A549 (cell line): ENCODE results near the gene DPYSL4. TPM values are rescaled to one million over a fixed set of nuclear protein-coding genes. Genes with fewer than 3 reads are reported as not detected.

ENCODE experiments used
- ATAC-seq, 2 experiments: fragments of 200-7000 bp in 1 of 2; fragments of >200 bp in 1 of 2; cut with Nextera tagmentation in 1 of 2; cut with Tn5 transposase in 1 of 2; 3 replicates each; pipeline versions ENCODE4 v1.8.0 to v1.9.1; 2018 to 2020; ENCODE audit warnings: mild to moderate bottlenecking in 1 of 2, moderate library complexity in 1 of 2
- CTCF ChIA-PET: fragments of 300-600 bp; sonication (Branson Sonifier 250); formaldehyde crosslinking; extraction: SDS; loops from one replicate; lab custom pipeline; 2021; ENCODE audit warnings: antibody characterized with exemption, inconsistent platforms; lab: Yijun Ruan, JAX
- POLR2A ChIA-PET: fragments of 350-600 bp; formaldehyde crosslinking; extraction: SDS; loops from one replicate; lab custom pipeline; 2021; ENCODE audit warnings: antibody characterized with exemption, inconsistent platforms; lab: Yijun Ruan, JAX
- DNase-seq, 2 experiments: peaks; one replicate each; pipeline versions ENCODE4 v3.0.0 to v3.0.0-alpha.2; 2011 to 2016; ENCODE audit warnings: low read depth in 1 of 2, low spot score in 1 of 2
- FAIRE-seq: peaks from 2 replicates; lab custom pipeline; 2011; peaks lifted over from hg19 to GRCh38; lab: Jason Lieb, UNC
- H3K27ac ChIP-seq, 2 experiments: fragments of >200 bp; sonication (Bioruptor Twin); formaldehyde crosslinking; 3 replicates each; pipeline ENCODE4 v1.5.1; 2016 to 2017
- H3K4me1 ChIP-seq: fragments of >200 bp; sonication (Bioruptor Twin); formaldehyde crosslinking; 3 replicates; pipeline ENCODE4 v1.6.1; 2016
- H3K4me2 ChIP-seq: fragments of >200 bp; sonication (Bioruptor Twin); formaldehyde crosslinking; 3 replicates; pipeline ENCODE4 v1.6.1; 2016
- H3K4me3 ChIP-seq: fragments of >200 bp; sonication (Bioruptor Twin); formaldehyde crosslinking; 3 replicates; pipeline ENCODE4 v1.5.1; 2016
- H3K9me3 ChIP-seq: fragments of >200 bp; sonication (Bioruptor Twin); formaldehyde crosslinking; 3 replicates; pipeline ENCODE4 v1.6.1; 2016
- BHLHE40 ChIP-seq: IDR thresholded peaks from 2 replicates; pipeline ENCODE4 v1.6.1; 2012; ENCODE audit warnings: low read depth, low read length, inconsistent platforms
- CBX8 ChIP-seq: fragments of 200-600 bp; sonication (generic); IDR thresholded peaks from 2 replicates; pipeline ENCODE4 v1.6.1; 2016
- CEBPB ChIP-seq, 2 experiments: fragments of >200 bp in 1 of 2; sonication (Bioruptor Twin) in 1 of 2; formaldehyde crosslinking in 1 of 2; IDR thresholded peaks; 2 replicates each; pipeline ENCODE4 v1.6.1; 2012 to 2016
- CHD4 ChIP-seq: fragments of 200-600 bp; sonication (generic); IDR thresholded peaks from 2 replicates; pipeline ENCODE4 v1.6.1; 2016; ENCODE audit warnings: antibody characterized with exemption, mild to moderate bottlenecking, borderline replicate concordance
- EHMT2 ChIP-seq: fragments of 200-600 bp; sonication (generic); IDR thresholded peaks from 2 replicates; pipeline ENCODE4 v1.6.1; 2016; ENCODE audit warnings: antibody characterized with exemption, low read depth, mild to moderate bottlenecking, moderate library complexity
- ELK1 ChIP-seq: fragments of 150-350 bp; IDR thresholded peaks from 2 replicates; pipeline ENCODE4 v1.6.1; 2014; ENCODE audit warnings: low read depth, mild to moderate bottlenecking, low read length
- EP300 ChIP-seq, 2 experiments: fragments of >200 bp; sonication (Bioruptor Twin); formaldehyde crosslinking; IDR thresholded peaks; 2 replicates in 1 of 2; 3 replicates in 1 of 2; pipeline ENCODE4 v1.6.1; 2016 to 2017
- FOSB ChIP-seq: fragments of 250-450 bp; sonication (Bioruptor Pico); IDR thresholded peaks from 2 replicates; pipeline ENCODE4 v1.5.0; 2020; ENCODE audit warnings: mild to moderate bottlenecking, moderate library complexity
- FOSL2 ChIP-seq, 2 experiments: fragments of 450-650 bp in 1 of 2; fragments of >200 bp in 1 of 2; sonication (Bioruptor Twin) in 1 of 2; formaldehyde crosslinking; IDR thresholded peaks; 2 replicates each; pipeline versions ENCODE4 v1.5.0 to v1.6.1; 2016 to 2020; ENCODE audit warnings: mild to moderate bottlenecking in 1 of 2, moderate library complexity in 1 of 2
- HDAC2 ChIP-seq: fragments of 200-600 bp; sonication (generic); IDR thresholded peaks from 2 replicates; pipeline ENCODE4 v1.6.1; 2016
- HOXB13 ChIP-seq: fragments of 250-450 bp; sonication (Bioruptor Pico); IDR thresholded peaks from 2 replicates; pipeline ENCODE4 v1.5.0; 2020; ENCODE audit warnings: low read depth, mild to moderate bottlenecking, moderate library complexity
- HOXB5 ChIP-seq: fragments of 250-450 bp; sonication (Bioruptor Pico); IDR thresholded peaks from 2 replicates; pipeline ENCODE4 v1.5.0; 2020; ENCODE audit warnings: mild to moderate bottlenecking, moderate library complexity
- JUN ChIP-seq, 2 experiments: fragments of >200 bp; sonication (Bioruptor Twin); formaldehyde crosslinking; IDR thresholded peaks; 2 replicates in 1 of 2; 3 replicates in 1 of 2; pipeline ENCODE4 v1.6.1; 2016 to 2017
- JUNB ChIP-seq: fragments of >200 bp; sonication (Bioruptor Twin); formaldehyde crosslinking; IDR thresholded peaks from 2 replicates; pipeline ENCODE4 v1.6.1; 2016
- MYC ChIP-seq: IDR thresholded peaks from 2 replicates; pipeline ENCODE4 v1.6.1; 2012; ENCODE audit warnings: mild to moderate bottlenecking, inconsistent platforms, low read length, improper control_type of control experiment, borderline replicate concordance
- PHF8 ChIP-seq: fragments of 200-600 bp; sonication (generic); IDR thresholded peaks from 2 replicates; pipeline ENCODE4 v1.6.1; 2016; ENCODE audit warnings: low read depth, mild to moderate bottlenecking, antibody characterized with exemption, moderate library complexity, borderline replicate concordance
- POLR2A ChIP-seq: IDR thresholded peaks from 2 replicates; pipeline ENCODE4 v1.6.1; 2012; ENCODE audit warnings: mild to moderate bottlenecking, low read length
- RAD21 ChIP-seq, 2 experiments: fragments of >200 bp in 1 of 2; sonication (Bioruptor Twin) in 1 of 2; formaldehyde crosslinking in 1 of 2; IDR thresholded peaks in 1 of 2; conservative IDR thresholded peaks in 1 of 2; 2 replicates in 1 of 2; 3 replicates in 1 of 2; pipeline ENCODE4 v1.6.1; 2012 to 2018; ENCODE audit warnings: inconsistent platforms in 1 of 2
- RARB ChIP-seq: fragments of 250-450 bp; sonication (Bioruptor Pico); IDR thresholded peaks from 2 replicates; pipeline ENCODE4 v1.8.0; 2021; ENCODE audit warnings: mild to moderate bottlenecking, moderate library complexity
- REST ChIP-seq: fragments of 200-600 bp; sonication (generic); IDR thresholded peaks from 2 replicates; pipeline ENCODE4 v1.6.1; 2016; ENCODE audit warnings: antibody characterized with exemption, mild to moderate bottlenecking, moderate library complexity
- SMC3 ChIP-seq: fragments of >200 bp; sonication (Bioruptor Twin); formaldehyde crosslinking; IDR thresholded peaks from 3 replicates; pipeline ENCODE4 v1.6.1; 2018; ENCODE audit warnings: inconsistent platforms
- TP53 ChIP-seq: fragments of 250-450 bp; sonication (Bioruptor Pico); IDR thresholded peaks from 2 replicates; pipeline ENCODE4 v1.5.0; 2021; ENCODE audit warnings: mild to moderate bottlenecking, moderate library complexity
- ZC3H11A ChIP-seq: fragments of 450-650 bp; IDR thresholded peaks from 2 replicates; pipeline ENCODE4 v1.6.1; 2014; ENCODE audit warnings: antibody characterized with exemption, mild to moderate bottlenecking
- ZNF302 ChIP-seq: fragments of 250-450 bp; sonication (Bioruptor Pico); IDR thresholded peaks from 2 replicates; pipeline ENCODE4 v1.9.0; 2021; ENCODE audit warnings: inconsistent platforms, mild to moderate bottlenecking, moderate library complexity
- WGBS: methylation state at CpG from one replicate; pipeline ENCODE4 v1.1.6; 2017; ENCODE audit errors: missing lambda C conversion rate; 5-methylcytosine and 5-hydroxymethylcytosine counted together
- polyA plus RNA-seq, 4 experiments: library from polyadenylated mRNA; depleted of rRNA in 3 of 4; stranded (reverse); fragments of >200 nt; fragmentation: RNase III in 1 of 4; extraction: RNeasy Plus Mini Kit Qiagen cat#74134 plus additional on column Dnase treatment in 1 of 4; gene quantifications; 2 replicates in 3 of 4; 3 replicates in 1 of 4; pipeline ENCODE4 v1.2.3, GENCODE V29; 2011 to 2017
- TF ChIP-seq, protein P1 (sequence below): IDR thresholded peaks from 2 replicates; pipeline ENCODE4 v1.6.1; 2012
- TF ChIP-seq, protein P2 (sequence below): fragments of >200 bp; sonication (Bioruptor Twin); formaldehyde crosslinking; IDR thresholded peaks from 3 replicates; pipeline ENCODE4 v1.6.1; 2016

The DPYSL4 gene
- polyA plus RNA-seq, 2 of the 4 experiments (the other 2 are of a cell fraction) = 2.9 to 14.1 TPM

DNA sequence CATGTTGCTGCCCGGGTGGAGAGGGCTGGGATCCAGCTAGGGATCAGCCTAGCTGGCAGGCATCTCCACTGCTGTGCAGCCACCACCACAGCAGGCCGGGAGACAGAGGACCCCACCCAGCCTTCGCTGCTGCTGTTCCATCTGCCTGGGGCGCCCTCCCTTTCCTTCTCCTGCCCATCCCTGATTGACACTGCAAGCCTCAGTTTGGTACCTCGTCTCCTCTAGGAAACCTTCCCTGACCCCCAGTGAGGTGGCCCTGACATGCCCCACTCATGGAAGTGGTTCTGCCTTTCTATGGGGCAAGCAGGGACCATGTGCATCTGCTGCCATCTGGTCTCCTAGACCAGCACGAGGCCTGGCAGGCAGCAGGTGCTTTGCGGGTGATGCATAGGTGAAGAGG lies 30.4 kb upstream of the DPYSL4 start:
- ATAC-seq = no peak
- Histone ChIP-seq H3K4me1 (no peaks in the 10 kb centered on the region), H3K4me2 (no peak overlapping the region), H3K4me3 (no peak overlapping the region), H3K27ac (no peak overlapping the region)
- WGBS = 89% methylated on average over 7 of the region's 7 CpGs
- POLR2A ChIA-PET = no interaction called here
- TF ChIP-seq CHD4 (no peak), HOXB13 (CRISPR knock-in tag) (no peak), SMC3 (no peak), EHMT2 (no peak), EP300 (IDR thresholded peaks at IDR 0.05) (no peak), ZC3H11A (no peak), REST (no peak), CBX8 (no peak), MYC (no peak), HOXB5 (CRISPR knock-in tag) (no peak), JUN (IDR thresholded peaks at IDR 0.05) (no peak), ELK1 (no peak), BHLHE40 (no peak), TP53 (no peak), JUNB (no peak), ZNF302 (no peak), POLR2A (no peak), HDAC2 (no peak)
- TF ChIP-seq, protein P1, sequence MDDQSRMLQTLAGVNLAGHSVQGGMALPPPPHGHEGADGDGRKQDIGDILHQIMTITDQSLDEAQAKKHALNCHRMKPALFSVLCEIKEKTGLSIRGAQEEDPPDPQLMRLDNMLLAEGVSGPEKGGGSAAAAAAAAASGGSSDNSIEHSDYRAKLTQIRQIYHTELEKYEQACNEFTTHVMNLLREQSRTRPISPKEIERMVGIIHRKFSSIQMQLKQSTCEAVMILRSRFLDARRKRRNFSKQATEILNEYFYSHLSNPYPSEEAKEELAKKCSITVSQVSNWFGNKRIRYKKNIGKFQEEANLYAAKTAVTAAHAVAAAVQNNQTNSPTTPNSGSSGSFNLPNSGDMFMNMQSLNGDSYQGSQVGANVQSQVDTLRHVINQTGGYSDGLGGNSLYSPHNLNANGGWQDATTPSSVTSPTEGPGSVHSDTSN = no peak
- TF ChIP-seq, protein P2, sequence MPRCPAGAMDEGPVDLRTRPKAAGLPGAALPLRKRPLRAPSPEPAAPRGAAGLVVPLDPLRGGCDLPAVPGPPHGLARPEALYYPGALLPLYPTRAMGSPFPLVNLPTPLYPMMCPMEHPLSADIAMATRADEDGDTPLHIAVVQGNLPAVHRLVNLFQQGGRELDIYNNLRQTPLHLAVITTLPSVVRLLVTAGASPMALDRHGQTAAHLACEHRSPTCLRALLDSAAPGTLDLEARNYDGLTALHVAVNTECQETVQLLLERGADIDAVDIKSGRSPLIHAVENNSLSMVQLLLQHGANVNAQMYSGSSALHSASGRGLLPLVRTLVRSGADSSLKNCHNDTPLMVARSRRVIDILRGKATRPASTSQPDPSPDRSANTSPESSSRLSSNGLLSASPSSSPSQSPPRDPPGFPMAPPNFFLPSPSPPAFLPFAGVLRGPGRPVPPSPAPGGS = no peak
- TF ChIP-seq, all 56 proteins: peak for 0
- no peak for FAIRE-seq
- DNase-seq = no peak
- no peaks in the 10 kb centered on the region for H3K9me3 ChIP-seq
- CTCF ChIA-PET = interaction anchor here (1.4 to 1.8 kb wide), 2 partner anchors 10 to 11 kb away, joined by 4 to 5 read pairs; no protein-coding TSS in a partner anchor

DNA sequence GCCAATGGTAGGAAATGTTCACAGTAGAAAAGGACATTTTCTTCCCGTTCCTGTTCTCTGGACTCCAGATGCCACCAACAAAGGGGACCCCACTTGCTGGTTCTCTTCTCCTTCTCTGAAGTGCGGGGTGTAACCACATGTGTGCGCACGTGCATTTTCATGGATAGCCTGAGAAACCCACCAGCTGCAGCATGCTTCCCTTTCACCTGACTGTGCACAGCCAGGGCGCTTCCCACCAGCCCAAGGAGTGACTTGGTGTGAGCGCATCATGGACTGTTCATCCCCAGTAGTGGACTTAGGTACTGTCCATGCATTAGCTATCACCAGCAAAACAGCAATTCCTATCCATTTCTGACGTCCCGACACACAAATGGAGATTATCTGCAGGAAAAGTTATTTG lies 29.6 kb upstream of the DPYSL4 start:
- 83% methylated on average over 8 of the region's 8 CpGs for WGBS
- CTCF ChIA-PET = interaction anchor here (1.8 kb wide), 1 partner anchor 12 kb away, joined by 4 read pairs; no protein-coding TSS in a partner anchor
- ATAC-seq = peak; percentile 21 to 23; a peak in 4 of 6 replicates
- POLR2A ChIA-PET = interaction anchor here (0.7 kb wide), 1 partner anchor 219 kb away, joined by 3 read pairs; no protein-coding TSS in a partner anchor
- no peak for TF ChIP-seq REST
- no peak for TF ChIP-seq FOSL2 (IDR thresholded peaks at IDR 0.05)
- TF ChIP-seq FOSL2 (CRISPR knock-in tag; IDR thresholded peaks at IDR 0.05) = no peak
- TF ChIP-seq CHD4 = no peak
- TF ChIP-seq RAD21 (conservative IDR thresholded peaks at IDR 0.05 in 1 of 2, IDR thresholded peaks at IDR 0.05 in 1 of 2) = no peak
- TF ChIP-seq, protein P1 = no peak
- TF ChIP-seq CBX8 = no peak
- TF ChIP-seq HOXB5 (CRISPR knock-in tag) = no peak
- TF ChIP-seq PHF8 = no peak
- no peak for TF ChIP-seq FOSB (CRISPR knock-in tag)
- TF ChIP-seq CEBPB (IDR thresholded peaks at IDR 0.05) = no peak
- TF ChIP-seq RARB = no peak
- no peak for TF ChIP-seq JUN (IDR thresholded peaks at IDR 0.05)
- Histone ChIP-seq H3K4me1 (peaks cover 2% of the 10 kb centered on the region; the same call in 2 of the 3 replicates), H3K4me3 (no peak overlapping the region), H3K9me3 (no peaks in the 10 kb centered on the region), H3K27ac (no peak overlapping the region), H3K4me2 (no peak overlapping the region)
- DNase-seq = no peak
- FAIRE-seq = no peak
